GM15510 (cell line): Measurements from ENCODE around the gene EYS.

Experiments
- POLR2A ChIP-seq: IDR thresholded peaks from 3 replicates; pipeline ENCODE4 v1.6.1; 2011; ENCODE audit warnings: borderline replicate concordance; ENCODE audit not compliant: insufficient read length; ENCODE audit errors: extremely low read depth

The EYS gene

GRCh38 chr6:64777941-64778785 lies 928.9 kb downstream of the EYS start:
- TF ChIP-seq POLR2A: no peak

GRCh38 chr6:64776359-64776758 lies 930.7 kb downstream of the EYS start:
- no peak for TF ChIP-seq POLR2A

- TF ChIP-seq POLR2A: no peak
Observed at GRCh38 chr6:64774881-64775280, 932.1 kb downstream of the EYS start.

GRCh38 chr6:64750910-64751309 lies 956.1 kb downstream of the EYS start:
- no peak for TF ChIP-seq POLR2A

GRCh38 chr6:64737418-64737817 lies 969.6 kb downstream of the EYS start:
- TF ChIP-seq POLR2A: no peak

- no peak for TF ChIP-seq POLR2A
Observed at GRCh38 chr6:64736421-64736950, 970.5 kb downstream of the EYS start.

GRCh38 chr6:64733433-64733832 lies 973.6 kb downstream of the EYS start:
- no peak for TF ChIP-seq POLR2A

- no peak for TF ChIP-seq POLR2A
Observed at GRCh38 chr6:64732888-64733287, 974.1 kb downstream of the EYS start.

GRCh38 chr6:64729522-64729921 lies 977.5 kb downstream of the EYS start:
- TF ChIP-seq POLR2A: no peak

GRCh38 chr6:64727075-64727474 lies 980.0 kb downstream of the EYS start:
- TF ChIP-seq POLR2A: no peak

GRCh38 chr6:64724091-64724490 lies 982.9 kb downstream of the EYS start:
- no peak for TF ChIP-seq POLR2A

GRCh38 chr6:64723327-64724058 lies 983.5 kb downstream of the EYS start:
- no peak for TF ChIP-seq POLR2A

- TF ChIP-seq POLR2A: no peak
Observed at GRCh38 chr6:64721865-64722264, 985.2 kb downstream of the EYS start.

- no peak for TF ChIP-seq POLR2A
Observed at GRCh38 chr6:64717281-64717680, 989.7 kb downstream of the EYS start.

- TF ChIP-seq POLR2A: no peak
Observed at GRCh38 chr6:64715624-64716023, 991.4 kb downstream of the EYS start.
